Measurements from ENCODE around the gene TNNI3K.
A peak's percentile ranks its signal among the peaks of the same experiment; 100 is the strongest.

TNNI3K gene

DNA sequence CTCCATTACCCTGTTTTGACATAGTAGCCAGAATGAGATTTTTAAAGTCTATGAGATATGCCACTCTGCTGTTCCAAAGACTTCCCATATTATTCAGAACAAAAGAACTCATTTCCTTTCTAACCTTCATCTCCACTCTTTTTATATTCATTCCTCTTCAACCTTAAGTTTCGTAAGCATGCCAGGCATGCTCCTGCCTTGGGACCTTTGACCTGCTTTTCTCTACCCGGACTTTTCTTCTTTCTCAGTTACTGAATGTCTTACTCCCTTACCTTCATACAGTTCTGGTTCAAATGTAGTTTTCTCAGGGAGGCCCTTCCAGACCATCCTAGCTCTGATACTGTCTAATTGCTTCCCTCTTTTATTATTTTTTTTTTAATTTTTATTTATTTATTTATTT, 81.1 kb downstream of the TNNI3K start:
- no peak for DNase-seq (ENCODE audit: low spot score)

DNA sequence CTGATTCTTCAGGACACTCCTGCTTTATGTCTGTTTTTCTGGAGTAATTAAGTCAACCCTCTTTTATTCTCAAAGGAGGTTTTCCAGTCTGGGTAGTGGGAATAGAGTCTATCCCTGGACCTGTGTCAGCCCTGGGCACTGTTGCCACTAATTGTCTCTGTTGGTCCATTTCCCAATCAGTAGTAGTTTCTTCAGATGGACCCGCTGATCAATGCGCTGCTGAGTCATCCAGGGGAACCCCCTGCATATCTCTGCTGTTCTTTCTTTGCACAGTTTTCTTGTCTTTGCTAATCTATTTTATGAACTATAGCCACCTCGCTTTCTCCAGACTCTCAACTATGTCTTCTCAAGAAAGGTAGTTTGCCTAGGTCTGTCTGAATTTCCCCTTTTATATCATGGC, 82.5 kb downstream of the TNNI3K start:
- DNase-seq (ENCODE audit: low spot score), result no peak

GRCh38 chr1:74323937-74324473, 88.8 kb downstream of the TNNI3K start:
- no peak for DNase-seq (ENCODE audit: low spot score)

DNA sequence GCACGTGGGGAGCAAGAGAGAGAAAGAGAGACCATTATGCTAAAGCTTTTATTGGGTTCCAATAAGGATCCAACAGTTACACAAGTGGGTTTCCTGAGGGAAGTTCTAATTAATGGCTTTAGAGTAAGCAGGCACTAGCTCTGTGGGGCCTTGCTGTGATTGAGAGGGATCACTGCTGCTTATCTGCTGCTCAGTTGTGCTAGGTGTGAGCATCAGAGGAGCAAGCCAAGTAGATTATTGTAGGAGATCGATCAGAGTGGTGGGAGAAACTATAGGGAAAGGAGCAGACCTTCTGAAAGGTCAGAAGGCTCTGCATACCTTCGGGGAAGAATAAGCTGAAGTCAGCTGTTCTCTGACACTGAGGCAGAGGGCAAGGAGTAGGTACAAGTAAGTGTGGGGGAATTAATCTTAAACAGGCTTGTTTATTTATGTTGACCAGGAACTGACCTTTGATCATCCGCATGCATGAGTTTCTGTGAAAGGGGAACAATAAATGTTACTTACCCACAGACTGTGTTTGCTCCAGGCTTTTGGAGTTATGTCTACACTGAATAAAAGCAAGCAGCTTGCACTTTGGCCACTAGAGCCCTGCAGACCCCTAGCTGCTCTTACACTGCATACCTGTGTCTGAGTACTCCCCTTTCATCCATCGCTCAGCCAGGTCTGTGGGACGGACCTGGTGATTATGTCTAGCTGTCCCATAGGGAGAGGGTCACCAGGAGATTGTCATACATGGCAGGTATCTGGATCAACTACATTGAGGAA, 89.7 kb downstream of the TNNI3K start:
- DNase-seq (ENCODE audit: low spot score), result no peak

GRCh38 chr1:74328851-74329250, 93.7 kb downstream of the TNNI3K start:
- no peak for DNase-seq (ENCODE audit: low spot score)

- no peak for DNase-seq (ENCODE audit: low spot score)
These were observed 98.1 kb downstream of the TNNI3K start for GRCh38 chr1:74333244-74333643.

- no peak for DNase-seq (ENCODE audit: low spot score)
These were observed 99.0 kb downstream of the TNNI3K start for GRCh38 chr1:74334147-74334546.

- no peak for DNase-seq (ENCODE audit: low spot score)
These were observed 105.5 kb downstream of the TNNI3K start for GRCh38 chr1:74340656-74341055.

GRCh38 chr1:74341702-74342339, 106.6 kb downstream of the TNNI3K start:
- DNase-seq (ENCODE audit: low spot score), result peak; percentile 7

GRCh38 chr1:74343216-74343615, 108.0 kb downstream of the TNNI3K start:
- DNase-seq (ENCODE audit: low spot score), result peak; percentile 45

- DNase-seq (ENCODE audit: low spot score), result no peak
These were observed 109.2 kb downstream of the TNNI3K start for GRCh38 chr1:74344387-74344786.

- DNase-seq (ENCODE audit: low spot score), result no peak
These were observed 121.3 kb downstream of the TNNI3K start for GRCh38 chr1:74356493-74356892.

DNA sequence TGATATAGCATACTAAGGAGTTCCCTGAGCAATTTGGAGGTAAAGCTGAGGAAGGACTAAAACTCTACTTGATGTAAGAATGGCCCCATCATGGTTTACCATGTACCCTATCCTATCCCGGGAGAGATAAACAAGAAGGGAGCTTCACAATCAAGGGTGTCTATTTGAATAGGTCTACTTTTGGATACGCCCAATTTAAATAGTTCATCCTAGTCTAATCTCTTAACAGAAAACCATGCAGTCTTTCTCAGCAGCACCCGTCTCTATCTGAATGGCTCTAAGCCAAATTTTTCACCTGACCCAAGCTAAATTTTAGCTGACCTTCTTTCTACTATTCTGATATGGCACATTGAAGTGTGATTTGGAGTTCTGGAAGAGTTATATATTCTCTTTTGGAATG, 122.0 kb downstream of the TNNI3K start:
- DNase-seq (ENCODE audit: low spot score), result no peak

DNA sequence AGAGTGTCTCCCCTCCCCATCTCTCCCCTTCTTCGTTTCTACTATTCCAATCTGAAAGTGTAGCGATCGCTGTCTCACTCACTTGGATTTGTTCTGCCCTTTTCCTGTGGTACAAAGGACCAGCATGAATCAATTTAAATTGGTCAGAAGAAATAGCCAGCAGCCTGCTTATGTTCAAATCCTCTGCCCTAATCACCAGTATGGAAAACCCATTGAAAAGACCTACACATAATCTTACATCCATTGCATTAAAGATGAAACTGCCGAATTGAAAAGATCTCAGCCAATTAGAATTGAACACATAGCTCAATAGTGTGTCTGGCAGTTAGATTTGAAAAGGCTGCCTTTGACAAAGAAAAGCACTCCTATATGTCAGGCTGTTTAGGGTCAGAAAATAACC, 122.6 kb downstream of the TNNI3K start:
- DNase-seq (ENCODE audit: low spot score), result no peak

- no peak for DNase-seq (ENCODE audit: low spot score)
These were observed 127.5 kb downstream of the TNNI3K start for GRCh38 chr1:74362691-74363090.

DNA sequence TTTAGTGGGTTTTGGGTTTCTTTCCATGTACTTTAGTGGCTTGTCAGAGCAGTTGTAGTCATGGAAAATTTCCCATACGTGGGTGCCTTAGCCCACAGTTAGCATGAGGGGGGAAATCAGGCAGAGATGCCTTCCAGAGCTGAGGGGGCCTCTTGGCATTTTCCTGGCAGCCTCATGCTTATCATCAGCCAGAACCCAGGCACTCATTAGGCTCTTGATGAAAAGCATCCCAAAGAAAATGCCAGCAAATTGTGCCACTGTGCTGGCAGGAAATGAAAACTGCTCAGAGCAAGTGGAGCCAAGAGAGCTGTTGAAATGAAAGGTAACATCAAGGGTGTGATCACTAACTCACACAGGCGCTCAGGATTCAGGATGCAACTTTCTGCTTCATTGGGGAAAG, 128.0 kb downstream of the TNNI3K start:
- DNase-seq (ENCODE audit: low spot score), result peak; percentile 51

DNA sequence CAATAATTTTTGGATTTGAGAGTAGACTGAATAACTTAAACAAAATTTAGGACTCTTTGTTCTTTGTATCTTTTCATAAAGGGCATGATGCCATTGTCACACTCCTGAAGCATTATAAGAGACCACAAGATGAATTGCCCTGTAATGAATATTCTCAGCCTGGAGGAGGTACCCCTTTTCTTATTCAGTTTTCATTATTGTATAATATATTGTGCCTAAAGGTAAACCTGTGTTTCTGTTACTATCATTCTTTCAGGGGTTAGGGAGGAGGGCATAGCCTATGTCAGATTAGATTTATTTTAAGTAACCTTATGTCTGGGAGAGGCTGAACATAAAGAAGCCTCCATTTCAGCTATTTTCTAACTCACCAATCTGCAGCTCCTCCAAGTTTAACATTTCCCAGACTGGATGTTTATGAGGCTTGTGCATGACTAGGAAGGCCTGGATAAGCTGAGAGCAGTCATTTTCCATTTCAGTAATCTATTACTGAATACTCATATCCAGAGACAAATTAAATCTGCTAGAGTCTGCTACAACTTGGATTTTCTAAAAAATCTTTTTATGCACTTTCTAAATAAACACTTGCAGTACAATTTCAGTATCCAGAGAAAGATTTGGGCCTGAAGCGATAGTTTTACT, 132.1 kb downstream of the TNNI3K start:
- DNase-seq (ENCODE audit: low spot score), result no peak

GRCh38 chr1:74368335-74368734, 133.1 kb downstream of the TNNI3K start:
- DNase-seq (ENCODE audit: low spot score), result no peak

- DNase-seq (ENCODE audit: low spot score), result no peak
These were observed 140.2 kb downstream of the TNNI3K start for GRCh38 chr1:74375376-74375775.

- no peak for DNase-seq (ENCODE audit: low spot score)
These were observed 145.1 kb downstream of the TNNI3K start for GRCh38 chr1:74380252-74380651.

GRCh38 chr1:74388855-74389254, 153.7 kb downstream of the TNNI3K start:
- no peak for DNase-seq (ENCODE audit: low spot score)

DNA sequence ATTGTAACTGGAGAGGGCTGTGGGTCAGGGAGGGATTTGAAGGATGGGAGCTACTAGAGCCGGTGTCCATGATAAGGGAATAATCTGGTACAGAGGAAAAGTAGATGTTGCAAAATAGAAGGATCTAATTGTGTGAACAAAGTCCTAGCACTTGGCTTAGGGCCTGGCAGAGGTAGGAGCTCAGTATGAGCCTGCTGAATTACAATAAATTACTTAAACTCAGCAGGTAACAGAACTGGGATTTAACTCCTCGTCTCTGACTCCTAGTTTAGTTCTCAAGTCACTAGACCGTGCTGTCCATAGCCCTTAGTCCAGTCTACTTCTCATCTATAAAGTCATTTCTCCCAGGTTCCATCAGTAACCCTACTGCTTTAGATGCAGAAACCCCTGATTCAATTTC, 157.0 kb downstream of the TNNI3K start:
- DNase-seq (ENCODE audit: low spot score), result no peak

DNA sequence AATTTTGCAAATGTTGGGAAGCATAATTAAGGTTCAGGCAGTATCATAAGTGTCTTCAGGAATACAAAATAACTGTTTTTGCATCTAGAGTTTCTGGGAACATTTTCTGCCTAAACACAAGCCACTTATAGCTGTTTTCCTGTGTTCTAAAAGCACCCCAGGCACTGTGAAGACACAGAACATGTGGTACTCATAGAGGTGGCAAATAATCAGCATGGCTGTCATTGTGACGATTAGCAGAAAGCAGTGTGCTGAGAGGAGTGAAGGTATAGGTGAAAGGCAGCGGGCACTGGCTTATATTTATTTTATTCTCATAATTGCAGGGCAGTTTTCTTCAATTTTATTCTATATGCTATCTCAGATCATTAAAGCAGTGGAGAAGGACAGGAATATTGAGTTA, 157.7 kb downstream of the TNNI3K start:
- peak; percentile 15 for DNase-seq (ENCODE audit: low spot score)
